ENCODE results near the gene RARA.
"Not testable (repeated sequence)": the region's sequence is repeated elsewhere in the genome, so short reads cannot be mapped to it uniquely, and the experiment has no call there.

The RARA gene

DNA sequence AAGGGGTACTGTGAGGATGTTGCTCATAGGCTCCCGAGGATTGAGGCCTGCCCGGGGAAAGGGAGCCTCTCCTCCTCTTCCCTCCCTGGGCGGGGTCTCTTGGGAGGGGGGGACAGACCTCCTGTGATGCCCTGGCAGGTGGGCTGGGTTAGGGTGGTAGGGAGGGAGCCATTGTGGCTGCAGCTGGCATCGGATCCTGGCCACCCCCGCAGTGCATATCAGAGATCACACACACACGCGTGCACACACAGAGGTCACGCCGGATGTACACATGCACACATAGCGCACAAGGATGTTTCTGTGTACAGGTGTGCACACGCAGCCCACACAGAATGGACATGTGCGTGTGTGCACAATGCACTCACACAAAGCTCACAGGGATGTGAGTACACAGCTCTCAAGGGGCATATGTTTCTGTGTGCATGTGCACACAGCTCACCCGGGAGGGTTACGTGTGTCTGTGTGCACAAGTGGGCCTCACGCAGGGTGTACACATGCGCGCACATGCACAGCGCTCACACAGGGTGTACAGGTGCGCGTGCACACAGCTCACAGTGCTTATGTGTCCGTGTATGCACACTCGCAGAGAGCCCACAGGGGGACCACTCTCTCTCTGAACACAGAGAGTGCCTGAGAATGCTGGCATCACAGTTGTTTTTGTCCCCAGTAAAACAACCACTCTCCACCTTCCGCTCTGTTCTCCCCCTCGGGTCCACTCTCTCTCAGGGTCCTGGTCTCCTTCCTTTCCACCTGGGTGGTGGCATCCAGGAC is 53.1 kb downstream of the RARA start:
- DNase-seq: no peak
- in situ Hi-C loops (cut with HindIII; ENCODE audit: low pct_ligation_motif_present, low pct_unique_long_range_greater_than_20kb, low sequenced_read_pairs): loop anchor here (5.0 kb wide), 1 partner anchor 60 kb away; no protein-coding TSS in a partner anchor

DNA sequence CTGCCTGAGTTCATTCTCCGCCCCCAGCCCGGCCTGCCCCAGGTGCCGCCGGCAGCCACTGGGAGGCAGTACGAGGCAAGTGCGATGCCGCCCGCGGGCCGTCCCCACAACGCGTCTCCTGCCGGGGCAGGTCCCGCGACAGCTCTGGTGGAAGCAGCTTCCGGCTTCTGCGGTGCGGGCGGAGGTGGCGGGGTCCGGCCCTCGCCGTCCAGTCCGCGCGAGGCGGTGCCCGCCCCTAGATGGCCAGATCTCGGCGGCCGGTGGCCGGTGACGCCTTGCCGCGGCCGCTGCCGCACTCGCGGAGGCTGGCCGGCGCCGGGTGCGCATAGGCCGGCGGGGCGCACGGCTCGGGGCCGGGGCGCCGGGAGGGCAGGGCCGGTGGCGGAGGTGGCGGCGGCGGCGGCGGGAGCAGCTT is 53.7 kb downstream of the RARA start:
- in situ Hi-C loops (cut with HindIII; ENCODE audit: low pct_ligation_motif_present, low pct_unique_long_range_greater_than_20kb, low sequenced_read_pairs): loop anchor here (5.0 kb wide), 1 partner anchor 60 kb away; no protein-coding TSS in a partner anchor
- peak; percentile 88 for DNase-seq

DNA sequence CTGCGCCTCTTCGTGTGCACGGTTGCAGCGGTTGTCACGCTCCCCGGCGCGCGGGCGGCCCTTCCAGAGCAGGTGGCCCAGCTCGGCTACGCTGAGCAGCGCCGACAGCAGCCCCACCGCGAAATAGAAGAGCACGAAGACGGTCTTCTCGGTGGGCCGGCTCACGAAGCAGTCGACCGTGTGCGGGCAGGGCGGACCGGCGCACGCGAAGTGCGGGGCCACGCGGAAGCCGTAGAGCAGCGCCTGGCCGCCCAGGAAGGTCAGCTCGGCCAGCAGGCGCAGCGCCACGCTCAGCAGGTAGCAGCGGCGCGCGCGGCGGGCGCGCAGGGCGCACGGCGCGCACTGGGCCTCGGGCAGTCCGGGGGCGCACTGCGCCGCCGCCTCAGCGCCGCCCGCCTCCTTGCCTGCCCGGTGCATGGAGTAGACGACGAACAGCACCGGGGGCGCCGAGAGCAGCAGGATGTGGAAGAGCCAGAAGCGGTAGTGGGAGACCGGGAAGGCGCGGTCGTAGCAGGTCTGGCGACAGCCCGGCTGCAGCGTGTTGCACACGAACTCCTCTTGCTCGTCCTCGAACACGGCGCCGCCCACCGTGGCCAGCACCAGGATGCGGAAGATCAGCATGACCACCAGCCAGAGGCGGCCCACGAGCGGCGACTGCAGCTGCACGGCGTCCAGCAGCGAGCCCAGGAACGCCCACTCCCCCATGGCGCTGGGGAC is 54.3 kb downstream of the RARA start:
- peak; percentile 37 for DNase-seq
- in situ Hi-C loops (cut with HindIII; ENCODE audit: low pct_ligation_motif_present, low pct_unique_long_range_greater_than_20kb, low sequenced_read_pairs): loop anchor here (5.0 kb wide), 1 partner anchor 61 kb away; no protein-coding TSS in a partner anchor

DNA sequence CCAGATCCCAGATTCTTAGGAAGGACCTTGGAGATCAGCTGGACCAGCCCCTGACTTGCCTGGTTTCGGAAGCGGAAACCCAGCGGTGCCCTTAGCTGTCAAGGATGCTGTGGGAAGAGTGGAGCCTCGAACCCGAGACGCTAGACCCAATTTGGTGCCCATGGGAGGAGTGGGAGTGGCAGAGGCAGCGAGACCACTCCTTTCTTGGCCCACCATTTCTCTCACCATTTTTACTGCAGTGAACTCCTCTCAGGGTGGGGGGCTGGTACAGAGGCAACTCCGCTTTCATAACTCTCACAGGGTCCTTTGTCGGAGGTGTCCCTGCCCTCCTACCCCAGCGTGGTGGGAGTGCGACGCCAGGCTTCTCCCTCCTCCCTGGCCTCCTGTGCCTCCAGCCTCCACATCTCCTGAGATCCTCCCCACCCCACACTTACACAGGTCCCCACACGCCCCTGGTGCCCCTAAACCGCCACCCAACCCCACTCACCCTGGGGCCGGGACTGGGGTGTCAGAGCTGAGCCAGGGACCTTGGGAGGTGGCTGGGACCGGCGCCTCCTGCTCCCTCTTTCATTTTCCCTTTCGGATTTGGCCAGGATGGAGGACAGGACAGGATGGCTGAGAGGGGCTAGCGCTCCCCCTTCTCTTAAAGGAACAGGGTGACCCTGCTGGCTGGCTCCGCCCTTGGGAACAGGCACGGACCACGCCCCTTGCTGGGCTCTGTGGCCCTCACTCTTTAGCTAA is 55.3 kb downstream of the RARA start, which contains the start of gene GJD3:
TSS of gene GJD3 (minus strand) at position 617 of the 741 bp plus-strand sequence. CDS start 922 bp downstream, outside the sequence.
- in situ Hi-C loops (cut with HindIII; ENCODE audit: low pct_ligation_motif_present, low pct_unique_long_range_greater_than_20kb, low sequenced_read_pairs): loop anchor here (5.0 kb wide), 1 partner anchor 62 kb away; no protein-coding TSS in a partner anchor
- DNase-seq: no peak

DNA sequence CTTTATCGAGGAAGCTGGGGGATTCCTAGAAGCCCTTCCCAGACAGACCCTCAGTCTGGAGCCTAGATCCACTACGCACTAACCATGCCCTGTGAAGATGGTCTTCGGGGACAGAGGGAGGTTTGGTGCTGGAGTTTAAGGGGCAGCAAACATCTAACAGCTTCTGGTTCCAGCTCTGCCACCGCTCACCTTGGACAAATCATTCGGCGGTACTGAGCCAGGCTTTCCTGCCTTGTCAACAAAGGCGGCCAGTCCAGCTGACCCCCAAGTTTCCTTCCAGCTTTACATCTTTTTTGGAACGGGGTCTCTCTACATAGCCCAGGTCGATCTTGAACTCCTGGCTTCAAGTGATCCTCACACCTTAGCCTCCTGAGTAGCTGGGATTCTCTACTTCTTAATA is 55.9 kb downstream of the RARA start:
- in situ Hi-C loops (cut with HindIII; ENCODE audit: low pct_ligation_motif_present, low pct_unique_long_range_greater_than_20kb, low sequenced_read_pairs): loop anchor here (5.0 kb wide), 1 partner anchor 63 kb away; no protein-coding TSS in a partner anchor
- DNase-seq: no peak

DNA sequence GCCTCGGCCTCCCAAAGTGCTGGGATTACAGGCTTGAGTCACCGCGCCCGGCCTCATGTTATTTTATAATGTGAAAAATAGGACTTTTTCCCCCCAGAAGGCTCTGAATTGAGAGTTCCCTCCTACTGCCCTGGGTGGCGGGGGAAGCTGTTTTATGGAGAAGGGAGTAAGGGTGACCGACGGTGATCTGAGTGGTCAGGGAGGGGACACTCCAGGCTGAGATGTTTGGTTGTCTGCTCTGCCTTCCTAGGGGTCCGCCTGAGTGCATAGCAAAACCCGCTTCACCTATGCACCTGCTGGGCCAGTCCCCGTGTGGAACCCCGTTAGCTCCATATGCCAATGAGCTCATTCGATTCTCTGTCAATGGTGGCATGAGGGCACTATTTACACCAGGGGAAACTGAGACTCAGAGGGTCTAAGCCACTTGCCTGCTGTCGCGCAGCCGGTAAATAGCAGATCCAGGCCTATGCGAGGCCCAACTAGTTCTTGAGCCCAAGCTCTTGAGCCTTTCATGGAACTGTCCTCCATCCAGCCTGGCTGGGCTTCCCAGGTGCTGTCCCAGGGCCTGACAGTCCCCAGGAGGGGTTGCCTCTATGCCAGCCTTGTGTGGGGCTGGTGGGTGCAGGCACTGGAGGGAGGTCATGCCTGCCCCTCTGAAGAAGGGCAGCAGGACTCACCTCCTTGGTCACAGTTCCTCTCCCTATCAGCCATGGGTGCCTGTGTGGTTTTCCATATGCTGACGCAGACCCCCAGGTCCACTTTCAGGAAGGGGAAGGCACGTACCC is 57.3 kb downstream of the RARA start:
- DNase-seq: no peak
- in situ Hi-C loops (cut with HindIII; ENCODE audit: low pct_ligation_motif_present, low pct_unique_long_range_greater_than_20kb, low sequenced_read_pairs): no loop called here

DNA sequence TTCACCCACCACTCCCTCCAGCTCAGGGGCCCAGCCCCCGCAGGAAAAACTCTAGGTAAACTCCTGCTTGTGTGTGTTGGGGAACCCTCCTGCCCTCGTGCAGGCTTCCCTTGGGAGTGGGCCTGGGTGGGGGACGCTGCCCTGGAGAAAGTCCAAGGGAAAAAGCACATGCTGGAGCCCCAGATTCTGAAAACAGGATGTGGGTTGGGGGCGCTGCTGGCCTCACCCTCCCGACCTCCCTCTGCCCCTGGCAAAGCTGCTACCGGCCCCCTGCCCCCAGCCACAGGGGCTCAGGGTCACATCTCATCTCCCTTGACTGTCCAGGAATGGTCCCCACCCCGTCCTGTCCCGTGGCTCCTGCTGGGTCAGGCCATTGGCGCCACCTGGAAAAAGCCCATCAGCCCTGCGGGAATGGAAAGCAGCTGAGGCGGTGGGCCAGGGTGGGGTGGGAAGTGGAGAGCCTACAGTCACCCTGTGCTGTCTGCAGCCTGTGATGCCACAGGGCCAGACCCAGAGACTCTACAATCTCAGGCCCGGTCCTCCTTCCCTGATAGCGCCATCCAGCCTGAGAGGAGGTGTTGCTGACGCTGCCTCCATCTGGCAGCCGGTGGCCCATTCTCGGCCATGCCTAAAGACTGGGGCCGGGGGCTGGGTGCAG is 58.0 kb downstream of the RARA start:
- in situ Hi-C loops (cut with HindIII; ENCODE audit: low pct_ligation_motif_present, low pct_unique_long_range_greater_than_20kb, low sequenced_read_pairs): no loop called here
- DNase-seq: no peak

DNA sequence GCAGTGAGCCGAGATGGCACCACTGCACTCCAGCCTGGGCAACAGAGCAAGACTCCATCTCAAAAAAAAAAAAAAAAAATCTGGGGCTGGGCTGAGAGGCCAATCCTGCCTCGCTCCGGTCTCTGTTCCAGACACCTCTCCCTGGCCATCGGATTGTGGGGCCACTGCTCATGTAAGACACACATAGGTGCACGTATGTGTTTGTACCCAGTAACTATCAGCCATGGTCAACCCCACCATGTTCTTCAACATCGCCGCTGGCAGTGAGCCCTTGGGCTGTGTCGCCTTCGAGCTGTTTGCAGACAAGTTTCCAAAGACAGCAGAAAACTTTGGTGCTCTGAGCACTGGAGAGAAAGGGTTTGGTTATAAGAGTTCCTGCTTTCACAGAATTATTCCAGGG is 58.7 kb downstream of the RARA start:
- DNase-seq; in situ Hi-C loops (cut with HindIII; ENCODE audit: low pct_ligation_motif_present, low pct_unique_long_range_greater_than_20kb, low sequenced_read_pairs): not testable (repeated sequence)

DNA sequence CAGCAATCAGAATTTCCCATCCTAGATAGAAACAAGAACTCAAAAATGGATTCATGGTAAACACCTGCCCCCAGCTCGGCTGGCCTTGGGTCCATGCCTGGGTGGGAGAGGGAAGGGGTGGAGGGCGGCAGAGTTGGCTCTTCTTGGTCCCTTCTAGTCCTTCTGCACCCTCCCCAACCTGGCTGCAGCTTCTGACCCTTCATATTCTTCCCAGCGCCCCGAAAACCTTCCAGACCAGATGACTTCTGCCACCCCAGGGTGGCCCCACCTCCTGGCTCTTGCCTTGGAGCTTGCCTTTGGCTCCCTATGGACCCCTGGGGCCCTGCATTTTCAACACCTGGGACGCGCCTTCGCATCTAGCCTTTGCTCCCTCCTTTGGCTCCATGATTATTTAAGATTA is 60.9 kb downstream of the RARA start:
- in situ Hi-C loops (cut with HindIII; ENCODE audit: low pct_ligation_motif_present, low pct_unique_long_range_greater_than_20kb, low sequenced_read_pairs): no loop called here
- no peak for DNase-seq

DNA sequence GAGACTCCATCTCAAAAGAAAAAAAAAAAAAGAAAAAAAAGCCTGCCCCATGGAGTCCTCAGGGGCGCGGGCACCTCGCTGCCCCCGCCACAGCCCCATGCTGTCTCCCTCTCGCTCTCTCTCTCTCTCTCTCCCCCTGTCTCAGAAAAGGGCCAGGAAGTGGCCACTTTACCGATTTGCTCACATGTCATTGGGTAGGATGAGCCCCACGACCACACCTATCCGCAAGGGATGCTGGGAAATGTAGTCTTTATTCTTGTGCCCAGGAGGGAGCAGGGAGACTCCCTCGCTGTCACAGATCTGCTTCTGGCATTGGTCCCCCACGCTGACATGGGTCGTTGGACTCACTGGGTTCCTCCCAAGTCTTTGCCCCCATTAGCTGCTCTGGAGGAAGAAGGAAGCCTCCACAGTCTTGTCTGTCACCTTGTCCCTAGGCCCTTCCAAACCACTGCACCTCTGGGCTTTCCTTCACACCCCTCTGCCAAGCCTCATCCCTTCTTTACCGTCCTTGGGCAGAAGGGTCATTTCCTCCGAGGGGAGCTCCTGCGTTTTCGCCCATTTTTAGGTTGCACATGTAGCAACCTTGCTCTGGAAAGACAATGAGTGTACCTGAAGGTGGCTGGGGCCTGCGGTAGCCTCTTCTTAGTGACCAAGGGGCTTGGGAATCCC is 62.4 kb downstream of the RARA start:
- DNase-seq: no peak
- in situ Hi-C loops (cut with HindIII; ENCODE audit: low pct_ligation_motif_present, low pct_unique_long_range_greater_than_20kb, low sequenced_read_pairs): no loop called here

DNA sequence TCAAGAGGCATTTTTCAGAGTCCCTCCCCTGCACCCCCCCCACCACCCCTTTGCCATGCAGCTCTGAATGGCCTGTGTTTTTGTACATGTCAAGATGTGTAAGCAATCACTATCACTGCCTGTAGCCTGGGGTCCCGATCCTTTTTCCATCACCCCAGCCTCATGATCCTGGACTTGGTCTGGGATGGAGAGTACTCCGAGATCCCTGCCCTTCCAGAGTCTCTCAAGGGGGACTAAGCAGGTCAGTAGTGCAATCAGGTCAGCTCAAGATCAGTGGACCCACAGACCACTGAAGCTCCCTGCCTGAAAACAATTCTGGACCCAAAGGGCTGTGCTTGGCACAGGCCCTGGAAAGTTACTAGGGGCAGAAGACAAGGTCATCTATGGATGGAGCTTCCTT is 63.1 kb downstream of the RARA start:
- DNase-seq: no peak
- in situ Hi-C loops (cut with HindIII; ENCODE audit: low pct_ligation_motif_present, low pct_unique_long_range_greater_than_20kb, low sequenced_read_pairs): no loop called here

DNA sequence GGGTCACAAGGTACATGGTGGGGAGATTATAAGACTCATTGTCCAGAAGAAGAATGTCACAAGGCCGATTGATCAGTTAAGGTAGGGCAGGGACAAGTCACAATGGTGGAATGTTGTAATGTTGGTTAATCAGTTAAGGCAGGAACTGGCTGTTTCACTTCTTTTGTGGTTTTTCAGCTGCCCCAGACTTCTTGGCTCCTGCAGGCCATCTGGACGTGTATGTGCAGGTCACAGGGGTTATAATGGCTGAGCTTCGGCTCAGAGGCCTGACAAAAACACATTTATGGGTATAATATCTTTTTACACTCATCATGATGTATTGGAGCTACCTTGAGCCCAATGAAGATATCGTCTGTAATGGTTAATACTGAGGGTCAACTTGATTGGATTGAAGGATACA is 63.7 kb downstream of the RARA start:
- in situ Hi-C loops (cut with HindIII; ENCODE audit: low pct_ligation_motif_present, low pct_unique_long_range_greater_than_20kb, low sequenced_read_pairs); DNase-seq: not testable (repeated sequence)

DNA sequence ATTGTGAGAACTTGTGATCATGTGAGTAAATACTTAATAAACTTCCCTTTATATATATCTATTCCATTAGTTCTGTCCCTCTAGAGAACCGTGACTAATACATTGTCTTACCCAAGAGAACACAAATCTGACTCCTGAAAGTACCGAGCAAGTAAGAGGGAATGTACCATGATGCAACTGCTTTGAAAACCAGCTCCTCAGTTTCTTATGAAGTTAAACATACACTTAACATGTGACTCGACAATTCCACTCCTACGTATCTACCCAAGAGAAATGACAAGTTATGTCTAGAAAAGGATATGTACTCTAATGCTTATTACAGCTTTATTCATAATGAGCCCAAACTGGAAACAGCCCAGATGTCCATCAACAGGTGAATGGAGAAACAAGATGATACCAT is 64.3 kb downstream of the RARA start:
- no peak for DNase-seq
- in situ Hi-C loops (cut with HindIII; ENCODE audit: low pct_ligation_motif_present, low pct_unique_long_range_greater_than_20kb, low sequenced_read_pairs): no loop called here

DNA sequence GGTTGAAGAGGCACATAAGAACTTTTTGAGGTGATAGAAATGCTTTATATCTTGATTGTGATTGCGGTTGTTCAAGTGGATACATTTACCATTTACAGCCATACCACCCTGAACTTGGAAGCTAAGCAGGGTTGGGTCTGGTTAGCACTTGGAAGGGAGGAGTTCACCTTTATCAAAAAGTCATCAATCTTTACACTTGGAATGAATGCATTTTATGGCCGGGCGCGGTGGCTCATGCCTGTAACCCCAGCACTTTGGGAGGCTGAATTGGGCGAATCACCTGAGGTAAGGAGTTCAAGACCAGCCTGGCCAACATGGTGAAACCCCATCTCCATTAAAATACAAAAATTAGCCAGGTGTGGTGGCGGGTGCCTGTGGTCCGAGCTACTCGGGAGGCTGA is 65.0 kb downstream of the RARA start:
- in situ Hi-C loops (cut with HindIII; ENCODE audit: low pct_ligation_motif_present, low pct_unique_long_range_greater_than_20kb, low sequenced_read_pairs): no loop called here
- DNase-seq: no peak

DNA sequence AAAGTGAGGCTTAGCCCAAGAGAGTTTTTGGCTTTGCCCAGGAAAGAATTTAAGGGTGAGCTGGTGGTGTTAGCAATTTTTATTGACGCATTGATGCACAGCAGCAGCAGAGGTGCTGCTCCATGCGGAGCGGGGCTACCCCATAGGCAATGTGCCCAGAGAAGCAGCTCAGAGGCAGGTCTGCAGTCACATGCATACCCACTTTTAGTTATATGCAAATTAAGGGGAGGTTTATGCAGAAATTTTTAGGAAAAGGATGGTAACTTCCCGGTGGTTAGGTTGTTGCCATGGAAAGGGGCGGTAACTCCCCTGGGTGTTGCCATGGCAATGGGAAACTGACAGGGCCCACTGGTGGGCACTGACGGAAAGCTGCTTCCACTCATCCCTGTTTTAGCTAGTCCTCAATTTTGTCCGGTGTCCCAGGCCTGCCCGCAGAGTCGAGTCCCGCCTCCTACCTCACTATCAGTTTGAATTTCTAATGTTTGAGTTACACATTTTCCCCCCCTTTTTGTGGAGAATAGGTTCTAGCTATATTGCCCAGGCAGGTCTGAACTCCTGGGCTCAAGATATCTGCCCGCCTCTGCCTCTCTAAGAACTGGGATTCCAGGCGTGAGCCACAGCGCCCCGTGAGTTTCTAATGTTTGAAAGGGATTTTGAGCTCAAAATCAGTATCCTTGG is 66.0 kb downstream of the RARA start:
- in situ Hi-C loops (cut with HindIII; ENCODE audit: low pct_ligation_motif_present, low pct_unique_long_range_greater_than_20kb, low sequenced_read_pairs): no loop called here
- no peak for DNase-seq

DNA sequence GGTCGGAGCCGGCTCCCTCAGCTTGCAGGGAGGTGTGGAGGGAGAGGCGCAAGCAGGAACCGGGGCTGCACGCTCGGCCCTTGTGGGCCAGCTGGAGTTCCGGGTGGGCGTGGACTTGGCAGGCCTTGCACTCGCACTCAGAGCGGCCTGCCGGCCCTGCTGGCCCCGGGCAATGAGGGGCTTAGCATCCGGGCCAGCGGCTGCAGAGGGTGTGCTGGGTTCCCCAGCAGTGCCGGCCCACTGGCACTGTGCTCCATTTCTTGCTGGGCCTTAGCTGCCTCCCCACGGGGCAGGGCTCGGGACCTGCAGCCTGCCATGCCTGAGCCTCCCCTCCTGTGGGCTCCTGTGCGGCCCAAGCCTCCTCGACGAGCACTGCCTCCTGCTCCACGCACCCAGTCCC is 66.8 kb downstream of the RARA start:
- in situ Hi-C loops (cut with HindIII; ENCODE audit: low pct_ligation_motif_present, low pct_unique_long_range_greater_than_20kb, low sequenced_read_pairs); DNase-seq: not testable (repeated sequence)

DNA sequence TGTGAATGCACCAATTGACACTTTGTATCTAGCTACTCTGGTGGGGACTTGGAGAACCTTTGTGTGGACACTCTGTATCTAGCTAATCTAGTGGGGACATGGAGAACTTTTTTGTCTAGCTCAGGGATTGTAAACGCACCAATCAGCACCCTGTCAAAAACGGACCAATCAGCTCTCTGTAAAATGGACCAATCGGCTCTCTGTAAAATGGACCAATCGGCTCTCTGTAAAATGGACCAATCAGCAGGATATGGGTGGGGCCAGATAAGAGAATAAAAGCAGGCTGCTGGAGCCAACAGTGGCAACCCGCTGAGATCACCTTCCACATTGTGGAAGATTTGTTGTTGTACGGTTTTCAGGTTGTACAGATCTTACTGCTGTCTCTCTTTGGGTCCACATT is 67.6 kb downstream of the RARA start:
- DNase-seq: not testable (repeated sequence)

More for the DNA sequence above, 67.6 kb downstream of the RARA start:
- in situ Hi-C loops (cut with HindIII; ENCODE audit: low pct_ligation_motif_present, low pct_unique_long_range_greater_than_20kb, low sequenced_read_pairs): not testable (repeated sequence)
